KOPT-K1 (cell line): ENCODE results near the gene NPTX1.

ENCODE experiments used
- H3K27ac ChIP-seq: fragments of 200-600 bp; sonication (generic); 2 replicates; pipeline ENCODE4 v1.5.1; 2016; ENCODE audit warnings: antibody characterized with exemption, mild to moderate bottlenecking, low read depth, low read length; ENCODE audit not compliant: poor library complexity, severe bottlenecking
- H3K36me3 ChIP-seq: fragments of 200-600 bp; sonication (generic); 2 replicates; pipeline ENCODE4 v1.5.1; 2017; ENCODE audit warnings: antibody characterized with exemption, mild to moderate bottlenecking, low read length, moderate library complexity; ENCODE audit not compliant: insufficient read depth
- H3K9me3 ChIP-seq: fragments of 200-600 bp; sonication (generic); 2 replicates; pipeline ENCODE4 v1.5.1; 2017; ENCODE audit warnings: antibody characterized with exemption, low read length, mild to moderate bottlenecking; ENCODE audit not compliant: insufficient read depth, poor library complexity, severe bottlenecking

NPTX1 gene

DNA sequence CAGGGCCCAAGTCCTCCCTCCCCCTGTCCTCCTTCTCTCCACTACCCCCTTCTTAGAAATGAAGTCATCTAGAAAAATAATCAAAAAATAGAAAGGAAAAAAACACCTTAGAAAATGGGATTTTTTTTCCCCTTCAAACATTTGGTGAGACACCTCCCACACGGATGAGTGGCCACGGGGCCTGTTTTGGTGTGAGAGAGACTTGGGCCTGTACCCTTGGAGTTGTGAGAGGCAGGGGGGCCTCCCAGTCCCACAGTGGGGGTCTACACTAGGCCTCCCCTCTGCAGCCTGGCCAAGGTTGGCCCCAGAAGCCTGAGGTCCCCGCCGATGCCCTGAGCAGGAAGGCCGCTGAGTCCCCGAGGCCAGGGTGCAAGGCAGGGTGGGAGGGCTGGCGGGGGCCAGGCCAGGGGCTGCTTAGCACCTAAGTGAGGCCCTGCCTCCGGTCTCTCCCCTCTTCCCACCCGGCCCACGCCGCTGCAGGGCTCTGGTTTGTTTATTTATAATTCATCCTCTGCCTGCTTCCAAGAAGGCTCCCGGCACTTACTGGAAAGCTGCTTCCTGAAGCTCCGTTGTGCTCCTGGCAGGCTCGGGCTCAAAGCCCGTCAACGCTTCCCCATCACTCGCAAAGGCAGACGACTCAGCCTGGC is 26.4 kb downstream of the NPTX1 start:
- H3K36me3 ChIP-seq: no peaks in the 10 kb centered on the region
- H3K27ac ChIP-seq: no peak overlapping the region
- H3K9me3 ChIP-seq: no peaks in the 10 kb centered on the region

DNA sequence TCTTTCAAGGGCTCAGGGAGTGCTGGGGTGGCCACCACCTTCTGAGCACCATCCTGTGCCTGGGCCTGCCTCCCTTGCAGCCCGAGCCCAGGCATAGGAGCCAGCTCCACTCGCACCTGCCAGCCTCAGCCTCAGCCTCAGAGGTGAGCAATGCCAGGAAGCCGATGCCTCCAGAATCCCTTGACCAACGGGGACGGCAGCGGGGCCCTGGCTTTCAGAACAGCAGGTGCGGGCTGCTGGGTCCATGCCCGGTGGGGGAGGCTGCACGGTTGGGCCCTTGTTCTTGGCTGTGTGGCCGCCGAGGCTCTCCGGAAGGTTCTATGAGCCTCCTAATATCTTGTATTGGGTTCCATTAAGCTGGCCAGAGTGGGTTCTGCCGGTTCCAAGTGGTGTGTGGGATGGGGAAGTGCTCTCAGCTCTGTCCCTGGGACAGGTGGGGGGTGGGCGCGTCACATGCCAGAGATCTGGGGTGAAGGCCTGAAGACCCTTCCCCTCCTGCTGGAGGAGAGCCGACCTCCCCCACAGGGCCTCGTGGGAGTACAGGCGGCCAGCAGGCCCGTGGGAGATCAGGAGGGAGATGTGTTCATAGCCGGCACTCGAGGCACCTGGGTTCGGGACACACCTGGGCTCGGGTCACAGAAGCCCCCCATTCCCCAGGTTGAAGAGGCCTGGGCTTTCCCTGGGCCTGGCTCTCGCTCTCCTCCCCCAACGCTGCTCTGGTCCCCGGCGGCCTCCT is 27.0 kb downstream of the NPTX1 start:
- Histone ChIP-seq H3K27ac (no peak overlapping the region), H3K9me3 (no peaks in the 10 kb centered on the region), H3K36me3 (no peaks in the 10 kb centered on the region)

- H3K27ac ChIP-seq: no peak overlapping the region
- H3K9me3 ChIP-seq: no peaks in the 10 kb centered on the region
- H3K36me3 ChIP-seq: no peaks in the 10 kb centered on the region
Observed at GRCh38 chr17:80447790-80448189, 28.6 kb downstream of the NPTX1 start.

DNA sequence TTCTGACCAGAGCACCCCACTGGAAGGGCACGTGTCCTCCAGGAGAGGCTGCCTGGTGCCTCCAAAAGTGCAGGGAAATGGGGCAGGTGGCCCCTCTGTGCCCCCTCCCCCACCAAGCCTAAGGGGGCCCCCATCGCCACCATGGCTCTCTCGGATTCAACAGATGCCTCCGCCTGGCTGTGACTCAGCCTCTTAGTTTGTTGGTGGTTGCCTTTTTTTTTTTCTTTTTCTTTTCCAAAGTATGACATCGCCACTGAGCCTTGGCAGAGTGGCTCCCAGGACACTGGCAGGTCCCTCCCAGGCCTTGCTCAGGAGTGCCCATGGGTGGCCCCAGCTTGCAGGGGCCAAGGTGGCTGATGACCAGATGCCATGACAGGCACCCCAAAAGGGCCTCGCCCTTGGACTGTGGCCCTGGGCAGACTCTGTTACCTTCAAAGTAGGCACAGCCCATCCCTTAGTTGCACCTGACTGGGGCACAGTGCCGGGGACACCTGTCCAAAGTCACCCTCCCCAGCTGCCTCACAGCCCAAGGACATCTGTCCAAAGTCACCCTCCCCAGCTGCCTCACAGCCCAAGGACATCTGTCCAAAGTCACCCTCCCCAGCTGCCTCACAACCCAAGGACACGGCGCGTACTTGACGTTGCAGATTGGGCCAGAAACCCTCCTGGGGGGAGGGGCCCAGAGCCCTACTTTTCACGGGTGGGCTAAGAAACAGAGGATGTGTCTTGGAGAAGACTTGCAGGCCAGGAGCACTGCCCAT is 29.6 kb downstream of the NPTX1 start:
- Histone ChIP-seq H3K27ac (no peak overlapping the region), H3K36me3 (no peaks in the 10 kb centered on the region), H3K9me3 (no peaks in the 10 kb centered on the region)

DNA sequence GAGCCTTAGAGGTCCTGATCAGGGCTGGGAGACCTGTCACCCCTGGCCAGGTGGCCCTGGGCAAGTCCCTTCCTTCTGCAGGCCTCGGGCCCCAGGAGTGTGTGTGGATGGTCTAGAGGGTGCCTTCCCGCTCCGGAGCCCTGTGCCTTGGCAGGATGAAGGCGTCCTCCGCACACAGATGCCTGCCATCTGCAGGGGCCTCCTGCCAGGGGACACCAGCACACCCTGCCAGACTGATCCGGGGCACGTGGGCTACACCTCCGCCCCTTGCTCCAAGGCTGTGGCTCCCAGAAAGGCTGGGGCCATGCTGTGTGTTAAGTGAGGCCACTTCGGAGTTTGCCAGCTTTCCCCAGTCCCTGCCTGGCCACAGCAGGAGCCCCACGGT is 30.7 kb downstream of the NPTX1 start:
- H3K36me3 ChIP-seq: no peaks in the 10 kb centered on the region
- H3K9me3 ChIP-seq: no peaks in the 10 kb centered on the region
- no peak overlapping the region for H3K27ac ChIP-seq

- Histone ChIP-seq H3K27ac (no peak overlapping the region), H3K9me3 (no peaks in the 10 kb centered on the region), H3K36me3 (no peaks in the 10 kb centered on the region)
Observed at GRCh38 chr17:80445007-80445725, 31.2 kb downstream of the NPTX1 start.

GRCh38 chr17:80444644-80444979 is 31.8 kb downstream of the NPTX1 start:
- no peaks in the 10 kb centered on the region for H3K36me3 ChIP-seq
- H3K27ac ChIP-seq: no peak overlapping the region
- no peaks in the 10 kb centered on the region for H3K9me3 ChIP-seq

- Histone ChIP-seq H3K27ac (no peak overlapping the region), H3K9me3 (no peaks in the 10 kb centered on the region), H3K36me3 (no peaks in the 10 kb centered on the region)
Observed at GRCh38 chr17:80443916-80444643, 32.3 kb downstream of the NPTX1 start.

GRCh38 chr17:80443498-80443897 is 32.9 kb downstream of the NPTX1 start:
- H3K27ac ChIP-seq: no peak overlapping the region
- H3K9me3 ChIP-seq: no peaks in the 10 kb centered on the region
- H3K36me3 ChIP-seq: no peaks in the 10 kb centered on the region

- Histone ChIP-seq H3K27ac (no peak overlapping the region), H3K9me3 (no peaks in the 10 kb centered on the region), H3K36me3 (no peaks in the 10 kb centered on the region)
Observed at GRCh38 chr17:80442764-80443163, 33.6 kb downstream of the NPTX1 start.

DNA sequence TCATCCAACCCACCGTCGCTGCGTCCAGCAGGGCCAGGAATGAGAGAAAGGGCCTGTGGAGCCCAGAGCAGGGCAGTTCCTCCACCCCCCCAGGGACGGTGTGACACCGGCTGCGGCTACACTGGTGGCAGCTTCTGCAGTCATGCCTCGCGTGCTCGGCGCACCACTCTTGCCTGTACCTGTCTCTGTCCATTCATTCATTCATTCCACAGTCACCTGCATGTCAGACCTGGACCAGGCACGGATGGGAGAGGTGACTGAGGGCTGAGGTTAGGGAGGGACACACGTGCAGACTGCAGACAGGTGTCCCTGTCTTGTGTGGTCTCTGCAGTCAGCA is 34.1 kb downstream of the NPTX1 start:
- H3K9me3 ChIP-seq: no peaks in the 10 kb centered on the region
- no peaks in the 10 kb centered on the region for H3K36me3 ChIP-seq
- no peak overlapping the region for H3K27ac ChIP-seq

DNA sequence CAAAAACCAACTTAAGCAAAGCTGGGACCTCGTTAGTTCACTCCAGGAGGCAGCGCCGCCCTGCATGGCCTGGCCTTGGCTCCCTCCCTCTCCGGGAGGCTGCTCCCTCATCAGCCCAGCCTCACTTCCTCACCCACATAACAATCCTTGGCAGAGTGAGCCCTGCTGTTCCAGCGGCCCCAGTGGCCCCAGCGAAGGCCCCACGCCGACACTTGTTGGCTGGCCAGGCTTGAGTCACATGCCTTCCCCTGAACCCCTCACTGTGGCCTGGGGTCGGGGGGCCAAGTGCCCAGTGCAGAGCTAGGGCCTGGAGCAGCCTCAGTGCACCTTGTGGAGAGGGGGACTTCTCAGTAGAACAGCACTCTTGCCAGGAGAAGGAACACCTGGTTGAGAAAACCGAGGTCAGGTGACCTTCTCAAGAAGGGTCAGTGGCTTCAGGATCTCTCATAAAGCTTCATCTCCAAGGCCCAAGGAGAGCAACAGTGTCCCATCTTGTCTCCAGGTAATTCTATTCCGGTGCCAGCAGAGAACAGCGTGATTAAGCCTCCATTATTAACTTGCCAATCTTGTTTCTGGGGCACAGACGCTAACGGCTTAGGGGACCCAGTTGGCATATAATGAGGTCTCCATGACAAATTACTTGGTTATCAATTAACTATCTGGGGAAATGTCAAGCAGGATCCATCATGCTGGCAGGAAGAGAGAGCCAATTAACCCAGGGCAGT is 34.6 kb downstream of the NPTX1 start:
- Histone ChIP-seq H3K36me3 (no peaks in the 10 kb centered on the region), H3K27ac (no peak overlapping the region), H3K9me3 (no peaks in the 10 kb centered on the region)

- no peaks in the 10 kb centered on the region for H3K9me3 ChIP-seq
- no peaks in the 10 kb centered on the region for H3K36me3 ChIP-seq
- H3K27ac ChIP-seq: no peak overlapping the region
Observed at GRCh38 chr17:80441133-80441578, 35.3 kb downstream of the NPTX1 start.

GRCh38 chr17:80439499-80439898 is 36.9 kb downstream of the NPTX1 start:
- H3K9me3 ChIP-seq: peaks cover 3% of the 10 kb centered on the region
- H3K27ac ChIP-seq: no peak overlapping the region
- no peaks in the 10 kb centered on the region for H3K36me3 ChIP-seq
